ENCODE measurements around the gene TMEM163. TPM values are rescaled to one million over a fixed set of nuclear protein-coding genes. Genes with fewer than 3 reads are reported as not detected.

Gene TMEM163
- polyA plus RNA-seq, 1 donor from 2014 or later: 3.5 TPM

DNA sequence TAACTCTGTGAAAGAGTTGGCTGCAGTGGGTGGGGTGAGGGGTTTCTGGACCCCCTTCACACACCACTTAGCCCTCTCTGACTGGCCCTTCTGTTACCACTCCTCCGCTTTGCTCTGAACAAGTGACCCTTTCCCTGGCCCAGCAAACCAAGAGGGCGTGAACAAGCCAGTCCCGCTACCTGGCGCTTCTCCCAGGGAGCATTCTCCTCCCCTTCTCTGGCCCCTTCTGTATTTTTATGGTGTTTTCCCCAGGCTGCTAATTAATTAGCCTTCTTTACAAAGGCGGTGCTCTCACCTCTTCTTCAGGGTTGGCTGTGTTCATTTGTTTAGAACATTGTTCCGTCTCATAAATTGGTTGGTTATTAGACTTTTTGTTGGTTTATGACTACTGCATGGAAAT, 284.8 kb downstream of the TMEM163 start:
- no peak overlapping the region for H3K9ac ChIP-seq (ENCODE audit: low read length)
- TF ChIP-seq REST (IDR thresholded peaks at IDR 0.05; ENCODE audit: borderline replicate concordance) (no peak), CTCF (IDR thresholded peaks at IDR 0.05; ENCODE audit: poor library complexity, severe bottlenecking) (no peak), EP300 (conservative IDR thresholded peaks at IDR 0.05; ENCODE audit: poor library complexity, severe bottlenecking) (no peak), SMC3 (conservative IDR thresholded peaks at IDR 0.05; ENCODE audit: poor library complexity) (no peak), POLR2AphosphoS5 (IDR thresholded peaks at IDR 0.05) (no peak), EZH2 (IDR thresholded peaks at IDR 0.05; ENCODE audit: borderline replicate concordance, insufficient read depth, low read length, poor library complexity, severe bottlenecking) (no peak), TAF1 (IDR thresholded peaks at IDR 0.05; ENCODE audit: low read depth) (no peak), MXI1 (conservative IDR thresholded peaks at IDR 0.05; ENCODE audit: poor library complexity, severe bottlenecking) (no peak), RAD21 (conservative IDR thresholded peaks at IDR 0.05) (no peak)

DNA sequence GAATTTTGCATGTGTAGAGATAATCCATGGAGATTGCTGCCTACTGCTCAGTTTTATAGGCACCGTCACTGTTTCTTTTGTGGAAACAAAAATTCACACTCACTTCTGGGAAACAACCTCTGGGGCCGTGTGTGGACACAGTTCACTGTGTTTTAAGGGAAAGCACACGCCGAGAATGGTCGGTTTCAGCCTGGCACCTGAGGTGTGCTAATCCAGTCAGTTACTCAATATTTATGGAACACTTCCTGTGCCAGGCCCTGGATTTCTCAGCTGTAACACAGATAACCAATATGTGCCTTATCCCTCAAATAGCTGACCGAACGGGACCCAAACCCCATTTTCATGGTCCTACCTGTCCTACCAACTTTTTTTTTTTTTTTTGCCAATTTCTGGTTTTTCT, 285.3 kb downstream of the TMEM163 start:
- TF ChIP-seq SMC3 (conservative IDR thresholded peaks at IDR 0.05; ENCODE audit: poor library complexity): no peak
- no peak for TF ChIP-seq CTCF (IDR thresholded peaks at IDR 0.05; ENCODE audit: poor library complexity, severe bottlenecking)
- no peak for TF ChIP-seq POLR2AphosphoS5 (IDR thresholded peaks at IDR 0.05)
- TF ChIP-seq RAD21 (conservative IDR thresholded peaks at IDR 0.05): no peak
- no peak for TF ChIP-seq TAF1 (IDR thresholded peaks at IDR 0.05; ENCODE audit: low read depth)
- no peak for TF ChIP-seq EZH2 (IDR thresholded peaks at IDR 0.05; ENCODE audit: borderline replicate concordance, insufficient read depth, low read length, poor library complexity, severe bottlenecking)
- no peak for TF ChIP-seq EP300 (conservative IDR thresholded peaks at IDR 0.05; ENCODE audit: poor library complexity, severe bottlenecking)
- no peak for TF ChIP-seq MXI1 (conservative IDR thresholded peaks at IDR 0.05; ENCODE audit: poor library complexity, severe bottlenecking)
- no peak for TF ChIP-seq REST (IDR thresholded peaks at IDR 0.05; ENCODE audit: borderline replicate concordance)
- H3K36me3 ChIP-seq (ENCODE audit: insufficient read depth, low read length): no peaks in the 10 kb centered on the region
- no peaks in the 10 kb centered on the region for H3K9me3 ChIP-seq (ENCODE audit: low read length)
- no peak overlapping the region for H3K4me2 ChIP-seq (ENCODE audit: low read length)
- no peak overlapping the region for H3K4me3 ChIP-seq (ENCODE audit: low read length)
- H3K9me2 ChIP-seq (ENCODE audit: insufficient read depth, low read length): no peaks in the 10 kb centered on the region
- H3K27ac ChIP-seq (ENCODE audit: low read length): no peak overlapping the region
- H4K20me1 ChIP-seq (ENCODE audit: insufficient read depth): no peaks in the 10 kb centered on the region
- H2AFZ ChIP-seq (ENCODE audit: low read depth, low read length): no peak overlapping the region
- no peaks in the 10 kb centered on the region for H3F3A ChIP-seq (ENCODE audit: insufficient read depth, low read length, poor library complexity, severe bottlenecking)
- no peaks in the 10 kb centered on the region for H3K27me3 ChIP-seq (ENCODE audit: insufficient read depth, low read depth, low read length)
- no peak overlapping the region for H3K9ac ChIP-seq (ENCODE audit: low read length)
- H3K79me2 ChIP-seq (replicated peaks; ENCODE audit: insufficient read depth, low read length): no peaks in the 10 kb centered on the region

More for the DNA sequence above, 284.8 kb downstream of the TMEM163 start:
- Histone ChIP-seq H3K27ac (ENCODE audit: low read length) (no peak overlapping the region), H3F3A (ENCODE audit: insufficient read depth, low read length, poor library complexity, severe bottlenecking) (no peaks in the 10 kb centered on the region), H3K27me3 (ENCODE audit: insufficient read depth, low read depth, low read length) (no peaks in the 10 kb centered on the region), H3K4me3 (ENCODE audit: low read length) (no peak overlapping the region), H3K79me2 (replicated peaks; ENCODE audit: insufficient read depth, low read length) (no peaks in the 10 kb centered on the region), H4K20me1 (ENCODE audit: insufficient read depth) (no peaks in the 10 kb centered on the region), H2AFZ (ENCODE audit: low read depth, low read length) (no peak overlapping the region), H3K9me3 (ENCODE audit: low read length) (no peaks in the 10 kb centered on the region), H3K9me2 (ENCODE audit: insufficient read depth, low read length) (no peaks in the 10 kb centered on the region), H3K36me3 (ENCODE audit: insufficient read depth, low read length) (no peaks in the 10 kb centered on the region), H3K4me2 (ENCODE audit: low read length) (no peak overlapping the region)
